GM23338 (cell line): ENCODE results near the gene MAP1LC3B. TPM values are rescaled to one million over a fixed set of nuclear protein-coding genes. Genes with fewer than 3 reads are reported as not detected.

Experiments
- ATAC-seq: fragments of 200-7000 bp; cut with Tn5 transposase; 3 replicates; pipeline ENCODE4 v1.9.1; 2020
- DNase-seq: peaks from one replicate; pipeline ENCODE4 v3.0.0-alpha.2; 2015; ENCODE audit warnings: low spot score
- H2AFZ ChIP-seq: fragments of 200-600 bp; sonication (generic); 2 replicates; pipeline ENCODE4 v1.8.0; 2016; ENCODE audit warnings: antibody characterized with exemption, mild to moderate bottlenecking, moderate library complexity
- H3F3A ChIP-seq: fragments of 200-600 bp; sonication (generic); replicated peaks from 2 replicates; pipeline ENCODE4 v1.8.0; 2017; ENCODE audit warnings: antibody characterized with exemption, mixed run types, low read depth
- H3K27ac ChIP-seq: fragments of 200-600 bp; sonication (generic); 2 replicates; pipeline ENCODE4 v1.6.1; 2016; ENCODE audit warnings: low read depth
- H3K27me3 ChIP-seq: fragments of 200-600 bp; sonication (generic); 2 replicates; pipeline ENCODE4 v1.8.0; 2016; ENCODE audit warnings: mild to moderate bottlenecking, mixed run types, moderate library complexity; ENCODE audit not compliant: insufficient read depth
- H3K36me3 ChIP-seq: fragments of 200-600 bp; sonication (generic); 2 replicates; pipeline ENCODE4 v1.8.0; 2016; ENCODE audit warnings: mild to moderate bottlenecking; ENCODE audit not compliant: insufficient read depth
- H3K4me1 ChIP-seq: fragments of 200-600 bp; sonication (generic); 2 replicates; pipeline ENCODE4 v1.8.0; 2016; ENCODE audit warnings: mild to moderate bottlenecking, moderate library complexity; ENCODE audit not compliant: insufficient read depth
- H3K4me2 ChIP-seq: fragments of 200-600 bp; sonication (generic); 2 replicates; pipeline ENCODE4 v1.7.1; 2017; ENCODE audit warnings: mixed run types
- H3K4me3 ChIP-seq: fragments of 200-600 bp; sonication (generic); 2 replicates; pipeline ENCODE4 v1.6.1; 2016; ENCODE audit warnings: mixed run types
- H3K79me2 ChIP-seq: fragments of 200-600 bp; sonication (generic); replicated peaks from 2 replicates; pipeline ENCODE4 v1.8.0; 2017; ENCODE audit warnings: mild to moderate bottlenecking; ENCODE audit not compliant: insufficient read depth
- H3K9me2 ChIP-seq: fragments of 200-600 bp; sonication (generic); 2 replicates; pipeline ENCODE4 v1.8.0; 2017; ENCODE audit not compliant: insufficient read depth
- H4K20me1 ChIP-seq: fragments of 200-600 bp; sonication (generic); replicated peaks from 2 replicates; pipeline ENCODE4 v1.8.0; 2017; ENCODE audit warnings: mild to moderate bottlenecking; ENCODE audit not compliant: insufficient read depth
- H3K27ac Mint-ChIP-seq: 2 replicates; pipeline ENCODE4 v1.8.0; 2020; ENCODE audit warnings: inconsistent platforms, mild to moderate bottlenecking, moderate library complexity, mixed read lengths
- H3K27me3 Mint-ChIP-seq: 3 replicates; pipeline ENCODE4 v1.8.0; 2022; ENCODE audit warnings: low read depth, mild to moderate bottlenecking, moderate library complexity, mixed read lengths, inconsistent platforms; ENCODE audit not compliant: insufficient read depth, poor library complexity
- H3K36me3 Mint-ChIP-seq: 3 replicates; pipeline ENCODE4 v1.8.0; 2021; ENCODE audit warnings: low read depth, mild to moderate bottlenecking, inconsistent platforms, moderate library complexity, mixed read lengths
- H3K4me1 Mint-ChIP-seq: 3 replicates; pipeline ENCODE4 v1.8.0; 2020; ENCODE audit warnings: mild to moderate bottlenecking, inconsistent platforms, mixed read lengths
- H3K4me3 Mint-ChIP-seq: 3 replicates; pipeline ENCODE4 v1.8.0; 2021; ENCODE audit warnings: moderate library complexity, mild to moderate bottlenecking, inconsistent platforms, mixed read lengths
- H3K9me3 Mint-ChIP-seq: 3 replicates; pipeline ENCODE4 v1.8.0; 2020; ENCODE audit warnings: moderate library complexity, mild to moderate bottlenecking, inconsistent platforms, mixed read lengths
- CREB1 ChIP-seq: fragments of 250-450 bp; sonication (Bioruptor Pico); IDR thresholded peaks from 2 replicates; pipeline ENCODE4 v1.5.0; 2020; ENCODE audit warnings: low read depth, mild to moderate bottlenecking, moderate library complexity
- EZH2 ChIP-seq: fragments of 200-600 bp; sonication (generic); IDR thresholded peaks from one replicate; pipeline ENCODE4 v1.8.0; 2017; ENCODE audit warnings: antibody characterized with exemption, mild to moderate bottlenecking, low read depth; ENCODE audit not compliant: unreplicated experiment
- POLR2AphosphoS5 ChIP-seq: IDR thresholded peaks from 2 replicates; pipeline ENCODE4 v1.6.1; 2016; ENCODE audit warnings: antibody characterized with exemption, low read depth
- REST ChIP-seq: IDR thresholded peaks from one replicate; pipeline ENCODE4 v1.6.1; 2018; ENCODE audit warnings: antibody characterized with exemption; ENCODE audit not compliant: unreplicated experiment
- STAT1 ChIP-seq: IDR thresholded peaks from one replicate; pipeline ENCODE4 v1.6.1; 2016; ENCODE audit warnings: antibody characterized with exemption; ENCODE audit not compliant: unreplicated experiment
- ZNF114 ChIP-seq: fragments of 250-450 bp; sonication (Bioruptor Pico); IDR thresholded peaks from 2 replicates; pipeline ENCODE4 v1.5.0; 2020; ENCODE audit warnings: mild to moderate bottlenecking, moderate library complexity
- ZNF331 ChIP-seq: fragments of 250-450 bp; sonication (Bioruptor Pico); IDR thresholded peaks from 2 replicates; pipeline ENCODE4 v1.5.0; 2020; ENCODE audit warnings: low read depth, mild to moderate bottlenecking, moderate library complexity
- polyA plus RNA-seq: library from polyadenylated mRNA; unstranded; fragments of >200 nt; fragmentation: Nextera tagmentation; extraction: Ambion mirVana; gene quantifications from 2 replicates; pipeline ENCODE4 v1.2.1, GENCODE V29; 2016
- total RNA-seq: library from RNA; depleted of rRNA; stranded (reverse); fragments of >200 nt; shearing (Covaris generic); gene quantifications from 2 replicates; pipeline ENCODE4 v1.2.3, GENCODE V29; 2014
- TF ChIP-seq, protein P1 (sequence below): fragments of 250-450 bp; sonication (Bioruptor Pico); IDR thresholded peaks from 2 replicates; pipeline ENCODE4 v1.5.0; 2020; ENCODE audit warnings: mild to moderate bottlenecking, moderate library complexity
- TF ChIP-seq, protein P2 (sequence below), 2 experiments: fragments of 200-600 bp in 1 of 2; sonication (generic) in 1 of 2; conservative IDR thresholded peaks; 2 replicates each; pipeline versions ENCODE4 v1.5.1 to v1.6.1; 2016 to 2017; ENCODE audit warnings: antibody characterized with exemption in 2 of 2, low read depth in 2 of 2, mild to moderate bottlenecking in 2 of 2, moderate library complexity in 1 of 2

Gene MAP1LC3B
- total and polyA plus RNA-seq, 2 experiments from 2014 or later = 35.9 to 80.2 TPM

DNA sequence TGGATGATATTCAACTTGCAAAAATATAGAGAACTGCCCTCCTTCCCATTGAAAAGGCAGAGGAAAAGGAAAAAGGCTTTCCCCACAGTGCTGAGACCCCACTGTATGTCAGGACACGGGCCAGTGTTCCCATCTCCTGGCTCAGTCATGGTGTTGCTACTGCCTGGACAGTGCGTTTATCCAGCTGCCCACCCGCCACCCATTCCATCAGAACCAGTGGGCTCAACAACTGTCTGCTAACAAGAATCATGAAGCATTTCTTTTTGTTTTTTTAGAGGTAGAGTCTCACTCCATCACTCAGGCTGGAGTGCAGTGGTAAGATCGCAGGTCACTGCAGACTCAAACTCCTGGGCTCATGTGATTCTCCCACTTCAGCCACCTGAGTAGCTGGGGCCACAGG, 19.8 kb upstream of the MAP1LC3B start (continued):
- TF ChIP-seq REST (no peak), ZNF114 (CRISPR knock-in tag) (no peak), STAT1 (no peak), CREB1 (CRISPR knock-in tag) (no peak)

DNA sequence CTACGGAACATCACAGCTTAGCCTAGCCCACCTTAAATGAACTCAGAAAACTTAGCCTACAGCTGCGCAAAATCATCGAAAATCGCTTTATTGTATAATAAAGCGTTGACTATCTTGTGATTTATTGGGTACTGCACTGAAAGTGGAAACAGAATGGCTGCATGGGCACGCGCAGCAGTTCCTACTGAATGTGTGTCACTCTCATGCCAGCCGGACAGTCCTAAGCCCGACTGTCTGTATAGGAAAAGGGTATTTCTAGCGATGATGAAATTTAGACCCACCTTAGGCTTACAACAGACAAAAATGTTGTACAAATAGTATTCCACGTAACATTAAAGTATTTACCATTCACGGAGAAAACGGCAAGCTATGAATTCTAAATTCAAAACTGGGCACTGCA, 17.8 kb upstream of the MAP1LC3B start:
- H3K9me2 ChIP-seq = no peaks in the 10 kb centered on the region
- no peaks in the 10 kb centered on the region; the same call in 1 of the 2 replicates for H3K36me3 ChIP-seq
- H3F3A ChIP-seq = no peaks in the 10 kb centered on the region
- no peak for ATAC-seq
- peaks cover 32% of the 10 kb centered on the region; the same call in 1 of the 2 replicates for H4K20me1 ChIP-seq
- peaks cover 11% of the 10 kb centered on the region; the same call in 2 of the 3 replicates for H3K36me3 Mint-ChIP-seq
- H3K27me3 ChIP-seq = no peaks in the 10 kb centered on the region
- no peak overlapping the region for H3K27ac Mint-ChIP-seq
- DNase-seq = no peak
- H3K4me2 ChIP-seq = no peak overlapping the region
- peaks cover 13% of the 10 kb centered on the region for H3K4me1 Mint-ChIP-seq
- no peaks in the 10 kb centered on the region for H3K4me1 ChIP-seq
- peaks cover 90% of the 10 kb centered on the region for H3K79me2 ChIP-seq
- no peak overlapping the region for H3K4me3 Mint-ChIP-seq
- H3K4me3 ChIP-seq = no peak overlapping the region
- peaks cover 2% of the 10 kb centered on the region; the same call in 2 of the 3 replicates for H3K9me3 Mint-ChIP-seq
- no peaks in the 10 kb centered on the region for H3K27me3 Mint-ChIP-seq
- H2AFZ ChIP-seq = no peak overlapping the region
- no peak overlapping the region for H3K27ac ChIP-seq
- TF ChIP-seq, protein P1, sequence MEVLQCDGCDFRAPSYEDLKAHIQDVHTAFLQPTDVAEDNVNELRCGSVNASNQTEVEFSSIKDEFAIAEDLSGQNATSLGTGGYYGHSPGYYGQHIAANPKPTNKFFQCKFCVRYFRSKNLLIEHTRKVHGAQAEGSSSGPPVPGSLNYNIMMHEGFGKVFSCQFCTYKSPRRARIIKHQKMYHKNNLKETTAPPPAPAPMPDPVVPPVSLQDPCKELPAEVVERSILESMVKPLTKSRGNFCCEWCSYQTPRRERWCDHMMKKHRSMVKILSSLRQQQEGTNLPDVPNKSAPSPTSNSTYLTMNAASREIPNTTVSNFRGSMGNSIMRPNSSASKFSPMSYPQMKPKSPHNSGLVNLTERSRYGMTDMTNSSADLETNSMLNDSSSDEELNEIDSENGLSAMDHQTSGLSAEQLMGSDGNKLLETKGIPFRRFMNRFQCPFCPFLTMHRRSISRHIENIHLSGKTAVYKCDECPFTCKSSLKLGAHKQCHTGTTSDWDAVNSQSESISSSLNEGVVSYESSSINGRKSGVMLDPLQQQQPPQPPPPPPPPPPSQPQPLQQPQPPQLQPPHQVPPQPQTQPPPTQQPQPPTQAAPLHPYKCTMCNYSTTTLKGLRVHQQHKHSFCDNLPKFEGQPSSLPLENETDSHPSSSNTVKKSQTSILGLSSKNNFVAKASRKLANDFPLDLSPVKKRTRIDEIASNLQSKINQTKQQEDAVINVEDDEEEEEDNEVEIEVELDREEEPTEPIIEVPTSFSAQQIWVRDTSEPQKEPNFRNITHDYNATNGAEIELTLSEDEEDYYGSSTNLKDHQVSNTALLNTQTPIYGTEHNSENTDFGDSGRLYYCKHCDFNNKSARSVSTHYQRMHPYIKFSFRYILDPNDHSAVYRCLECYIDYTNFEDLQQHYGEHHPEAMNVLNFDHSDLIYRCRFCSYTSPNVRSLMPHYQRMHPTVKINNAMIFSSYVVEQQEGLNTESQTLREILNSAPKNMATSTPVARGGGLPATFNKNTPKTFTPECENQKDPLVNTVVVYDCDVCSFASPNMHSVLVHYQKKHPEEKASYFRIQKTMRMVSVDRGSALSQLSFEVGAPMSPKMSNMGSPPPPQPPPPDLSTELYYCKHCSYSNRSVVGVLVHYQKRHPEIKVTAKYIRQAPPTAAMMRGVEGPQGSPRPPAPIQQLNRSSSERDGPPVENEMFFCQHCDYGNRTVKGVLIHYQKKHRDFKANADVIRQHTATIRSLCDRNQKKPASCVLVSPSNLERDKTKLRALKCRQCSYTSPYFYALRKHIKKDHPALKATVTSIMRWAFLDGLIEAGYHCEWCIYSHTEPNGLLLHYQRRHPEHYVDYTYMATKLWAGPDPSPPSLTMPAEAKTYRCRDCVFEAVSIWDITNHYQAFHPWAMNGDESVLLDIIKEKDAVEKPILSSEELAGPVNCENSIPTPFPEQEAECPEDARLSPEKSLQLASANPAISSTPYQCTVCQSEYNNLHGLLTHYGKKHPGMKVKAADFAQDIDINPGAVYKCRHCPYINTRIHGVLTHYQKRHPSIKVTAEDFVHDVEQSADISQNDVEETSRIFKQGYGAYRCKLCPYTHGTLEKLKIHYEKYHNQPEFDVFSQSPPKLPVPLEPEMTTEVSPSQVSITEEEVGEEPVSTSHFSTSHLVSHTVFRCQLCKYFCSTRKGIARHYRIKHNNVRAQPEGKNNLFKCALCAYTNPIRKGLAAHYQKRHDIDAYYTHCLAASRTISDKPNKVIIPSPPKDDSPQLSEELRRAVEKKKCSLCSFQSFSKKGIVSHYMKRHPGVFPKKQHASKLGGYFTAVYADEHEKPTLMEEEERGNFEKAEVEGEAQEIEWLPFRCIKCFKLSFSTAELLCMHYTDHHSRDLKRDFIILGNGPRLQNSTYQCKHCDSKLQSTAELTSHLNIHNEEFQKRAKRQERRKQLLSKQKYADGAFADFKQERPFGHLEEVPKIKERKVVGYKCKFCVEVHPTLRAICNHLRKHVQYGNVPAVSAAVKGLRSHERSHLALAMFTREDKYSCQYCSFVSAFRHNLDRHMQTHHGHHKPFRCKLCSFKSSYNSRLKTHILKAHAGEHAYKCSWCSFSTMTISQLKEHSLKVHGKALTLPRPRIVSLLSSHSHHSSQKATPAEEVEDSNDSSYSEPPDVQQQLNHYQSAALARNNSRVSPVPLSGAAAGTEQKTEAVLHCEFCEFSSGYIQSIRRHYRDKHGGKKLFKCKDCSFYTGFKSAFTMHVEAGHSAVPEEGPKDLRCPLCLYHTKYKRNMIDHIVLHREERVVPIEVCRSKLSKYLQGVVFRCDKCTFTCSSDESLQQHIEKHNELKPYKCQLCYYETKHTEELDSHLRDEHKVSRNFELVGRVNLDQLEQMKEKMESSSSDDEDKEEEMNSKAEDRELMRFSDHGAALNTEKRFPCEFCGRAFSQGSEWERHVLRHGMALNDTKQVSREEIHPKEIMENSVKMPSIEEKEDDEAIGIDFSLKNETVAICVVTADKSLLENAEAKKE (CRISPR knock-in tag) = no peak
- TF ChIP-seq ZNF331 (CRISPR knock-in tag) = no peak
- no peak for TF ChIP-seq STAT1
- TF ChIP-seq, protein P2, sequence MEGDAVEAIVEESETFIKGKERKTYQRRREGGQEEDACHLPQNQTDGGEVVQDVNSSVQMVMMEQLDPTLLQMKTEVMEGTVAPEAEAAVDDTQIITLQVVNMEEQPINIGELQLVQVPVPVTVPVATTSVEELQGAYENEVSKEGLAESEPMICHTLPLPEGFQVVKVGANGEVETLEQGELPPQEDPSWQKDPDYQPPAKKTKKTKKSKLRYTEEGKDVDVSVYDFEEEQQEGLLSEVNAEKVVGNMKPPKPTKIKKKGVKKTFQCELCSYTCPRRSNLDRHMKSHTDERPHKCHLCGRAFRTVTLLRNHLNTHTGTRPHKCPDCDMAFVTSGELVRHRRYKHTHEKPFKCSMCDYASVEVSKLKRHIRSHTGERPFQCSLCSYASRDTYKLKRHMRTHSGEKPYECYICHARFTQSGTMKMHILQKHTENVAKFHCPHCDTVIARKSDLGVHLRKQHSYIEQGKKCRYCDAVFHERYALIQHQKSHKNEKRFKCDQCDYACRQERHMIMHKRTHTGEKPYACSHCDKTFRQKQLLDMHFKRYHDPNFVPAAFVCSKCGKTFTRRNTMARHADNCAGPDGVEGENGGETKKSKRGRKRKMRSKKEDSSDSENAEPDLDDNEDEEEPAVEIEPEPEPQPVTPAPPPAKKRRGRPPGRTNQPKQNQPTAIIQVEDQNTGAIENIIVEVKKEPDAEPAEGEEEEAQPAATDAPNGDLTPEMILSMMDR (conservative IDR thresholded peaks at IDR 0.05; ENCODE audit: low read depth in 2 of 2) = no peak
- TF ChIP-seq EZH2 = no peak
- no peak for TF ChIP-seq CREB1 (CRISPR knock-in tag)
- no peak for TF ChIP-seq REST
- TF ChIP-seq POLR2AphosphoS5 = no peak
